ENCODE data around the gene IRF8. TPM values are rescaled to one million over a fixed set of nuclear protein-coding genes. Genes with fewer than 3 reads are reported as not detected.
"Not testable (repeated sequence)": the region's sequence is repeated elsewhere in the genome, so short reads cannot be mapped to it uniquely, and the experiment has no call there.

Gene IRF8
- total RNA-seq, 2 experiments from 2014 or later = 221 to 224 TPM

GRCh38 chr16:85869206-85869605, 29.8 kb upstream of the IRF8 start:
- Mint-ChIP-seq H3K4me3 (no peak overlapping the region), H3K36me3 (ENCODE audit: low read depth) (no peaks in the 10 kb centered on the region), H3K27me3 (peaks cover 4% of the 10 kb centered on the region), H3K4me1 (ENCODE audit: low read depth) (peaks cover 35% of the 10 kb centered on the region), H3K27ac (peak overlapping the region; percentile 11), H3K9me3 (peaks cover 9% of the 10 kb centered on the region)
- intact Hi-C loops (cut with micrococcal nuclease) = no loop called here
- no peak for TF ChIP-seq CTCF (IDR thresholded peaks at IDR 0.05)
- ATAC-seq (no peak), DNase-seq (no peak)
- ChIA-PET POLR2A (interaction anchor here (1.6 kb wide), 1 partner anchor 30 kb away, joined by 6 read pairs; the partner anchor contains the start of gene IRF8), CTCF (interaction anchor here (2.5 kb wide), 2 partner anchors 48 to 50 kb away, joined by 6 to 9 read pairs; no protein-coding TSS in a partner anchor)

GRCh38 chr16:85869785-85870558, 29.0 kb upstream of the IRF8 start:
- ATAC-seq = no peak
- ChIA-PET CTCF (interaction anchor here (2.5 kb wide), 2 partner anchors 49 to 51 kb away, joined by 6 to 9 read pairs; no protein-coding TSS in a partner anchor), POLR2A (interaction anchor here (1.6 kb wide), 1 partner anchor 30 kb away, joined by 6 read pairs; the partner anchor contains the start of gene IRF8)
- Mint-ChIP-seq H3K4me1 (ENCODE audit: low read depth) (peaks cover 35% of the 10 kb centered on the region), H3K9me3 (peaks cover 8% of the 10 kb centered on the region), H3K4me3 (no peak overlapping the region), H3K36me3 (ENCODE audit: low read depth) (no peaks in the 10 kb centered on the region), H3K27ac (peak overlapping the region; percentile 75), H3K27me3 (peaks cover 7% of the 10 kb centered on the region)
- intact Hi-C loops (cut with micrococcal nuclease) = no loop called here
- no peak for TF ChIP-seq CTCF (IDR thresholded peaks at IDR 0.05)
- no peak for DNase-seq

GRCh38 chr16:85871756-85872155, 27.2 kb upstream of the IRF8 start:
- TF ChIP-seq CTCF (IDR thresholded peaks at IDR 0.05) = no peak
- Mint-ChIP-seq H3K36me3 (ENCODE audit: low read depth) (no peaks in the 10 kb centered on the region), H3K4me1 (ENCODE audit: low read depth) (peaks cover 35% of the 10 kb centered on the region), H3K4me3 (no peak overlapping the region), H3K27me3 (peaks cover 18% of the 10 kb centered on the region), H3K27ac (no peak overlapping the region), H3K9me3 (peaks cover 8% of the 10 kb centered on the region)
- intact Hi-C loops (cut with micrococcal nuclease) = no loop called here
- ATAC-seq (no peak), DNase-seq (no peak)
- ChIA-PET POLR2A (interaction anchor here (0.7 kb wide), 1 partner anchor 127 kb away, joined by 3 read pairs; no protein-coding TSS in a partner anchor), CTCF (interaction anchor here (0.7 kb wide), 1 partner anchor 10 kb away, joined by 4 read pairs; no protein-coding TSS in a partner anchor)

- Mint-ChIP-seq H3K4me3 (no peak overlapping the region), H3K27me3 (peaks cover 18% of the 10 kb centered on the region), H3K9me3 (peaks cover 8% of the 10 kb centered on the region), H3K36me3 (ENCODE audit: low read depth) (no peaks in the 10 kb centered on the region), H3K4me1 (ENCODE audit: low read depth) (peaks cover 35% of the 10 kb centered on the region), H3K27ac (no peak overlapping the region)
- ChIA-PET CTCF (no interaction called here), POLR2A (no interaction called here)
- no peak for TF ChIP-seq CTCF (IDR thresholded peaks at IDR 0.05)
- DNase-seq = no peak
- no peak for ATAC-seq
- intact Hi-C loops (cut with micrococcal nuclease) = no loop called here
Measured at GRCh38 chr16:85872734-85873133, 26.2 kb upstream of the IRF8 start.

- intact Hi-C loops (cut with micrococcal nuclease) = no loop called here
- Mint-ChIP-seq H3K27me3 (peaks cover 18% of the 10 kb centered on the region), H3K9me3 (peaks cover 8% of the 10 kb centered on the region), H3K4me1 (ENCODE audit: low read depth) (peaks cover 35% of the 10 kb centered on the region), H3K27ac (no peak overlapping the region), H3K36me3 (ENCODE audit: low read depth) (no peaks in the 10 kb centered on the region), H3K4me3 (no peak overlapping the region)
- ChIA-PET CTCF (no interaction called here), POLR2A (no interaction called here)
- DNase-seq (no peak), ATAC-seq (no peak)
- no peak for TF ChIP-seq CTCF (IDR thresholded peaks at IDR 0.05)
Measured at GRCh38 chr16:85873153-85873552, 25.8 kb upstream of the IRF8 start.

- H3K9me3 Mint-ChIP-seq; H3K36me3 Mint-ChIP-seq (ENCODE audit: low read depth); H3K4me3 Mint-ChIP-seq; ATAC-seq; POLR2A ChIA-PET; intact Hi-C loops (cut with micrococcal nuclease); CTCF ChIA-PET; H3K27ac Mint-ChIP-seq; DNase-seq: not testable (repeated sequence)
- peaks cover 18% of the 10 kb centered on the region for H3K27me3 Mint-ChIP-seq
- peaks cover 29% of the 10 kb centered on the region for H3K4me1 Mint-ChIP-seq (ENCODE audit: low read depth)
Measured at GRCh38 chr16:85874031-85874430, 24.9 kb upstream of the IRF8 start.

Measured in activated CD8-positive, alpha-beta T cell treated with anti-CD3 and anti-CD28 coated beads for 36 hours (primary cell).